Brain microvascular endothelial cell (primary cell): ENCODE measurements around the gene PSMA7.
"Not testable (repeated sequence)": the region's sequence is repeated elsewhere in the genome, so short reads cannot be mapped to it uniquely, and the experiment has no call there.

ENCODE experiments used
- DNase-seq: peaks from one replicate; pipeline ENCODE4 v3.0.0-alpha.2; 2020
- H3K27ac ChIP-seq: fragments of 250-450 bp; sonication (Bioruptor Pico); 2 replicates; pipeline ENCODE4 v1.5.1; 2020; ENCODE audit warnings: mild to moderate bottlenecking, moderate library complexity
- H3K27me3 ChIP-seq: fragments of 250-450 bp; sonication (Bioruptor Pico); replicated peaks from 2 replicates; pipeline ENCODE4 v1.5.1; 2020; ENCODE audit warnings: mild to moderate bottlenecking
- H3K36me3 ChIP-seq: fragments of 250-450 bp; sonication (Bioruptor Pico); replicated peaks from 2 replicates; pipeline ENCODE4 v1.5.1; 2020; ENCODE audit warnings: mild to moderate bottlenecking
- H3K4me3 ChIP-seq: 2 replicates; pipeline ENCODE4 v1.5.1; 2011; ENCODE audit warnings: low read depth, mild to moderate bottlenecking, control low read depth, low read length, moderate library complexity
- CTCF ChIP-seq: IDR thresholded peaks from 2 replicates; pipeline ENCODE4 v1.5.1; 2011; ENCODE audit warnings: low read depth, mild to moderate bottlenecking, moderate library complexity, low read length, control low read depth, inconsistent platforms; ENCODE audit errors: missing control alignments
- in situ Hi-C: cut with HindIII; loops from 2 replicates; pipeline ENCODE4 v1.10.0; 2017; ENCODE audit warnings: low sequenced_read_pairs, low pct_ligation_motif_present

PSMA7 gene

GRCh38 chr20:62150310-62150575 is 7.0 kb upstream of the PSMA7 start:
- Histone ChIP-seq H3K36me3 (peaks cover 2% of the 10 kb centered on the region), H3K27ac (no peak overlapping the region)
- in situ Hi-C loops: no loop called here

GRCh38 chr20:62149532-62150309 is 6.5 kb upstream of the PSMA7 start:
- H3K4me3 ChIP-seq: no peak overlapping the region
- no peaks in the 10 kb centered on the region for H3K27me3 ChIP-seq
- H3K36me3 ChIP-seq: peaks cover 2% of the 10 kb centered on the region
- in situ Hi-C loops: no loop called here
- H3K27ac ChIP-seq: no peak overlapping the region
- DNase-seq: no peak
- TF ChIP-seq CTCF: no peak

More at GRCh38 chr20:62150310-62150575, 7.0 kb upstream of the PSMA7 start:
- Histone ChIP-seq H3K4me3 (no peak overlapping the region), H3K27me3 (no peaks in the 10 kb centered on the region)
- no peak for DNase-seq
- no peak for TF ChIP-seq CTCF

GRCh38 chr20:62148908-62149314 is 5.7 kb upstream of the PSMA7 start:
- no peak overlapping the region for H3K4me3 ChIP-seq
- H3K27ac ChIP-seq: no peak overlapping the region
- TF ChIP-seq CTCF: no peak
- no peaks in the 10 kb centered on the region for H3K27me3 ChIP-seq
- H3K36me3 ChIP-seq: peaks cover 2% of the 10 kb centered on the region
- in situ Hi-C loops: no loop called here
- DNase-seq: no peak

DNA sequence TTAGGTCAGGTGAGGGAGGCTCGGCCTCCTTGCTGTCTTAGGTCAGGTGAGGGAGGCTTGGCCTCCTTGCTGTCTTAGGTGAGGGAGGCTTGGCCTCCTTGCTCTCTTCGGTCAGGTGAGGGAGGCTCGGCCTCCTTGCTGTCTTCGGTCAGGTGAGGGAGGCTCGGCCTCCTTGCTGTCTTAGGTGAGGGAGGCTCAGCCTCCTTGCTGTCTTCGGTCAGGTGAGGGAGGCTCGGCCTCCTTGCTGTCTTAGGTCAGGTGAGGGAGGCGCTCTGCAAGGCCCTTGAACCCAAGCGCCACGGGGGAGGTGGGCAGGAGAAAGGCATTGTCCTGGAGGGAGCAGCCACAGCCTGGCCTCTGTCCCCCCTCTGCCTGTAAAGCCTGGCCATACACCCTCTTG is 5.2 kb upstream of the PSMA7 start:
- H3K4me3 ChIP-seq, H3K27ac ChIP-seq, DNase-seq, in situ Hi-C loops, H3K27me3 ChIP-seq, H3K36me3 ChIP-seq: not testable (repeated sequence)

DNA sequence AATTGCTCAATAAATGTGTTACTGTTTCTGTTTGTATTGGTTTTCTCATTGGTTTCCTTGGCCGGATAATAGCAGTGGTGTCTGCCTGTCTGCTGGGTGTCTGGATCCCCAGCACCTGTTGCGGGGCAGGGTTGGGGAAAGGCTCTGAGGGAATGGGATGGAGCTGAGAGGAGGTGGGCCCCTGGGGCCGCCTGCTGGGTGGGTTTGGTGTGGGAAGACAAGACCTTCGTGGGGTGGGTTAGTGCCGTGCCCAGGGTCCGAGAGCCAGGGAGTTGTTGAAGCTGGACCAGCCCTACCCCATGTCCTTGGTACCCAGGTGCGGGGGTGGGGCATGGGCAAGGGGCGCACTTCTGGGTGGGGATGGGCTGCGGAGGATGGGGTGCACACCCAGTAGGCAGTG is 4.3 kb upstream of the PSMA7 start:
- no peak for DNase-seq
- Histone ChIP-seq H3K27ac (no peak overlapping the region), H3K36me3 (peaks cover 2% of the 10 kb centered on the region), H3K27me3 (no peaks in the 10 kb centered on the region), H3K4me3 (no peak overlapping the region)
- in situ Hi-C loops: no loop called here
- TF ChIP-seq CTCF: no peak

DNA sequence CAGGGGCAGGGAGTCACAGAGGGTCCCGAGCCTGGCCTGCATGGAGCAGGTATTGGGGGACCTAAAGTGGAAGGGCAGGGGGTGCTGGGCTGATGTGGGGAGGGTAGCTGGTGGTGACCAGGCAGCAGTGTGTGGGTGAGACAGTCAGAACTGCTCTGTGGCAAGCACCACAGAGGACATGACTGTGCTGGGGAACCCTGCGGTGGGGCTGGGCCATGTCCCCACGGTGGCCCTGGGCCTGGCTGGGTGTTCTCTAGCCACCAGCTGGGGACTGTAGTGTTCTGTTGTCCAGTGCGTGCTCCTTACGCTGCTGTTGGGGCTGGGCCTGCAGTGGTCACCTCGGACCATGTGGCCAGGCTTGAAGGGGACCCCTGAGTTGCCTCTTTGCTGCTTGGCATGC is 3.9 kb upstream of the PSMA7 start:
- no peak for TF ChIP-seq CTCF

More for the DNA sequence above, 3.9 kb upstream of the PSMA7 start:
- Histone ChIP-seq H3K27me3 (no peaks in the 10 kb centered on the region), H3K36me3 (peaks cover 2% of the 10 kb centered on the region), H3K27ac (no peak overlapping the region), H3K4me3 (no peak overlapping the region)
- in situ Hi-C loops: no loop called here
- DNase-seq: no peak
